Measurements from ENCODE around the gene FBXO24. TPM values are rescaled to one million over a fixed set of nuclear protein-coding genes. Genes with fewer than 3 reads are reported as not detected.
A peak's percentile ranks its signal among the peaks of the same experiment; 100 is the strongest.

Gene FBXO24
- total RNA-seq, 6 experiments from 2014 or later = 0.25 to 1.0 (median 0.45) TPM

- WGBS (ENCODE audit: insufficient coverage, low coverage, low lambda C conversion rate, missing lambda C conversion rate) = 14% methylated on average over 3 of the region's 3 CpGs
- ATAC-seq = no peak
- H3K4me3 ChIP-seq = no peak overlapping the region
These were observed 39.9 kb downstream of the FBXO24 start for GRCh38 chr7:100626055-100626454.

GRCh38 chr7:100626530-100627237 is 40.6 kb downstream of the FBXO24 start:
- Histone ChIP-seq H3K27ac (peak overlapping the region in 2 of 3 donors; percentile 11 to 64), H3K27me3 (no peaks in the 10 kb centered on the region), H3K9me3 (no peaks in the 10 kb centered on the region), H3K4me3 (no peak overlapping the region), H3K36me3 (peaks cover 0 to 55% (median 29%) of the 10 kb centered on the region in 4 donors), H3K4me1 (peaks cover 0 to 38% (median 20%) of the 10 kb centered on the region in 4 donors)
- TF ChIP-seq CTCF (IDR thresholded peaks at IDR 0.05) = no peak
- TF ChIP-seq POLR2A (IDR thresholded peaks at IDR 0.05) = peak; percentile 17
- 25% methylated on average over 4 of the region's 37 CpGs for WGBS (ENCODE audit: insufficient coverage, low coverage, low lambda C conversion rate, missing lambda C conversion rate)
- intact Hi-C loops (cut with DNase I) = loop anchor here in 1 of 2 donors (10.0 kb wide), 1 partner anchor 58 kb away; no protein-coding TSS in a partner anchor
- peak; percentile 89 to 94 (median 92) for DNase-seq
- peak; percentile 90 to 93 (median 92) for ATAC-seq

More at GRCh38 chr7:100626055-100626454, 39.9 kb downstream of the FBXO24 start:
- intact Hi-C loops (cut with DNase I) = loop anchor here in 1 of 2 donors (10.0 kb wide), 1 partner anchor 59 kb away; no protein-coding TSS in a partner anchor
- Histone ChIP-seq H3K4me1 (peaks cover 0 to 43% (median 20%) of the 10 kb centered on the region in 4 donors), H3K27ac (peak overlapping the region in 1 of 3 donors; percentile 37), H3K27me3 (no peaks in the 10 kb centered on the region), H3K36me3 (peaks cover 0 to 50% (median 27%) of the 10 kb centered on the region in 4 donors), H3K9me3 (no peaks in the 10 kb centered on the region)
- DNase-seq = no peak
- TF ChIP-seq CTCF (IDR thresholded peaks at IDR 0.05) (no peak), POLR2A (IDR thresholded peaks at IDR 0.05) (no peak)

- intact Hi-C loops (cut with DNase I) = loop anchor here in 1 of 2 donors (10.0 kb wide), 1 partner anchor 58 kb away; no protein-coding TSS in a partner anchor
- no peaks in the 10 kb centered on the region for H3K9me3 ChIP-seq
- H3K27ac ChIP-seq = peak overlapping the region in 1 of 3 donors; percentile 64
- DNase-seq (peak in 1 of 3 donors; percentile 26), ATAC-seq (peak in 3 of 4 donors; percentile 1 to 9 (median 4))
- no peak for TF ChIP-seq CTCF (IDR thresholded peaks at IDR 0.05)
- no peak for TF ChIP-seq POLR2A (IDR thresholded peaks at IDR 0.05)
- no peak overlapping the region for H3K4me3 ChIP-seq
- peaks cover 0 to 60% (median 31%) of the 10 kb centered on the region in 4 donors for H3K36me3 ChIP-seq
- H3K27me3 ChIP-seq = no peaks in the 10 kb centered on the region
- no CpG with 5 or more reads among the region's 21 CpGs for WGBS (ENCODE audit: insufficient coverage, low coverage, low lambda C conversion rate, missing lambda C conversion rate)
- H3K4me1 ChIP-seq = peaks cover 0 to 33% (median 17%) of the 10 kb centered on the region in 4 donors
These were observed 41.1 kb downstream of the FBXO24 start for GRCh38 chr7:100627238-100627549.

- no peak overlapping the region for H3K27ac ChIP-seq
- peaks cover 0 to 73% (median 39%) of the 10 kb centered on the region in 4 donors for H3K36me3 ChIP-seq
- H3K27me3 ChIP-seq = no peaks in the 10 kb centered on the region
- WGBS (ENCODE audit: insufficient coverage, low coverage, low lambda C conversion rate, missing lambda C conversion rate) = 84% methylated on average over 5 of the region's 11 CpGs
- DNase-seq (peak in 1 of 3 donors; percentile 19), ATAC-seq (no peak)
- H3K4me3 ChIP-seq = no peak overlapping the region
- TF ChIP-seq CTCF (IDR thresholded peaks at IDR 0.05) (peak in 2 of 4 donors; percentile 18 to 19), POLR2A (IDR thresholded peaks at IDR 0.05) (no peak)
- no peaks in the 10 kb centered on the region for H3K9me3 ChIP-seq
- intact Hi-C loops (cut with DNase I) = loop anchor here in 1 of 2 donors (10.0 kb wide), 1 partner anchor 56 kb away; no protein-coding TSS in a partner anchor
- H3K4me1 ChIP-seq = peaks cover 0 to 18% (median 9%) of the 10 kb centered on the region in 4 donors
These were observed 43.1 kb downstream of the FBXO24 start for GRCh38 chr7:100629117-100629716.

All from right lobe of liver (tissue), 6 donors.